Activated CD8-positive, alpha-beta memory T cell treated with anti-CD3 and anti-CD28 coated beads, Interleukin-2, amount 50 U/mL, for 48 hours (primary cell): ENCODE data around the gene MSL3B.

Source experiments
- DNase-seq: peaks from one replicate; pipeline ENCODE4 v3.0.0-alpha.2; 2020

MSL3B gene

DNA sequence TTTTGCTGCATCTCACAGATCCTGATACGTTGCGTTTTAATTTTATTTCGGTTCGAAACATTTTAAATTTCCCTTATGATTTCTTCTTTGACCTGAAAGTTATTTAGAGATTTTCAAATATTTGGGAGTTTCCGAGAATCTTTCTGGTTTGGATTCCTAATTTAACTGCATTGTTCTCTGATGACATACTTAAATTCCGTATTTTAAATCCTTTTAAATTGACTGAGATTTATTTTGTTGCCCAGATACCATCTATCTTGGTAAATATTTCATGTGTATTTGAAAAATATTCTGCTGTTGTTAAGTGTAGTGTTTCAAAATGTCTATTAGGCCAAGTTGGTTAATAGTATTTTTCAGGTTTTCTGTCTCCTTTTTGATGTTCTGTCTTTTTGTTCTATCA is 52.3 kb downstream of the MSL3B start:
- no peak for DNase-seq
